Ureter (tissue), 1 donor: ENCODE measurements around the gene KIT. TPM values are rescaled to one million over a fixed set of nuclear protein-coding genes. Genes with fewer than 3 reads are reported as not detected.

ENCODE experiments used
- DNase-seq: peaks from one replicate; pipeline ENCODE4 v3.0.0-alpha.2; 2020; ENCODE audit warnings: low spot score
- total RNA-seq: library from RNA; stranded (reverse); gene quantifications from one replicate; pipeline ENCODE4 v1.2.4, GENCODE V29; 2023
- donor health status: DM: yes; HTN: yes; CAD: no.

The KIT gene
- total RNA-seq, 1 donor from 2014 or later: 21.0 TPM

- no peak for DNase-seq
Measured at GRCh38 chr4:54660591-54660990, 2.8 kb downstream of the KIT start.

GRCh38 chr4:54661169-54661568, 3.4 kb downstream of the KIT start:
- DNase-seq: no peak

DNA sequence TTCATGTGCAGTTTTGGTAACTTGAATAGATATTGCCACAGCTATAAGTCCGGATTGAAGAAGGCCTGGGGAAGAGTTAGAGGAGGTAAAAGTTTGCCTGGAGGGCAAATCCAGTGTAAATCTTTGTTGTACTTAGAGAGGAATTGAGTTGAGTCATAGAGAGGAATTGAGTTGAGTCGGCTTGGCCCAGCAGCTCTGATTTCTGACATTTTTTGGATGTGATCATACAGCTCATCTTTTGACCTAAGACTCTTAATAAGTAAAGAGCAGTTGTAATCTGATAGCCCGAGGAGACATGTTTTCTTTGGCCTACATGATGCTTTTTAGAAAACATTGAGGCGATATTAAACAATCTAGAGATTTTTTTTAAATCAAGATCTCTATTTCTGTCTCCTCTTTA, 3.9 kb downstream of the KIT start:
- no peak for DNase-seq

- DNase-seq: no peak
Measured at GRCh38 chr4:54662123-54662522, 4.4 kb downstream of the KIT start.

GRCh38 chr4:54662901-54663585, 5.3 kb downstream of the KIT start:
- DNase-seq: no peak

DNA sequence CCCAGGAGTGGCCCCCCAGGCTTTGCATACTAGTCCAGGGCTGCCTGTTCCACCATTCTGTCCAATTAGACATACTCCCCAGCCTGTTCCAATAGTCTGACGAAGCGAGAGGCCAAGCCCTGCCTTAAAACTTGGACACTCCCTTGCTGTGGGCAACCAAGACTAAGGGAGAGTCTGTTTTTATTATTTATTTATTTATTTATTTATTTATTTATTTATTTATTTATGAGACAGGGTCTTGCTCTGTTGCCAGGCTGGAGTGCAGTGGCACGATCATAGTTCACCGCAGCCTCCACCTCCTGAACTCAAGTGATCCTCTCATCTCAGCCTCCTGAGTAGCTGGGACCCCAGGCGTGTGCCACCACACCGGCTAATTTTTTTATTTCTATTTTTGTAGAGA, 6.6 kb downstream of the KIT start:
- no peak for DNase-seq

GRCh38 chr4:54668014-54668611, 10.4 kb downstream of the KIT start:
- no peak for DNase-seq

- DNase-seq: no peak
Measured at GRCh38 chr4:54669831-54670230, 12.1 kb downstream of the KIT start.

GRCh38 chr4:54675721-54676461, 18.1 kb downstream of the KIT start:
- DNase-seq: no peak

GRCh38 chr4:54676658-54677057, 18.9 kb downstream of the KIT start:
- DNase-seq: no peak

- no peak for DNase-seq
Measured at GRCh38 chr4:54677416-54677815, 19.7 kb downstream of the KIT start.

- DNase-seq: no peak
Measured at GRCh38 chr4:54677853-54678650, 20.3 kb downstream of the KIT start.

DNA sequence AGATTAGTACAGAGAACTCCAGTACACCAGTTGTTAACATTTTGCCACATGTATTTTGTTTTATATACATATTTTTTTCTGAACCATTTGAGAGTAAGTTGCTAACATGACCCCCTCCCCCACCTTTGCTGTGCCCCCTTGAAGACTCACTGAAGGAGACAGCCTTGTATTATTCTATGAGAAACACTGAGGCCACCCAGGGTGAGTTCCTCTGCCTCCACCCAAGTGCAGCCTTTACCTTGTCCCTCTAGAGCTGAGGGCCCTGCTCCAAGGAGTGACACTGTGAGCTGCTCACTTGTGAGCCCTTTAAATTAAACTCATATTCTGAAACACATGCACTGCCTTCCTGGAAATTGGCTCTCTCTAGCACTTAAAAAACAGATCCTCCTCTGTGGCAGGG, 21.1 kb downstream of the KIT start:
- no peak for DNase-seq

DNA sequence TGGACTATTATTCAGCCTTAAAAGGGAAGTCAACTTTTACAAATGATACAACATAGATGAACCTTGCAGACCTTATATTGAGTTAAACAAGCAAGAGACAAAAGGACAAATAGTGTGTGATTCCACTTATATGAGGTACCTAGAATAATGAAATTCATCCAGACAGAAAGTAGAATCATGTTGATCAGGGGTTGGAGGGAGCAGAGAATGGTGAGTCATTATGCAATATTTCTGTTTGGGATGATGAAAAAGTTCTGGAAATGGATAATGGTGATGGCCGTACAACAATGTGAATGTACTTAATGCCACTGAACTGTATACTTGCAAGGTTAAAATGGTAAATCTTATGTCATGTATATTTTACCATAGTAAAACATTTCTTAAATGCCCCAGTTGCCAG, 22.1 kb downstream of the KIT start:
- no peak for DNase-seq

DNA sequence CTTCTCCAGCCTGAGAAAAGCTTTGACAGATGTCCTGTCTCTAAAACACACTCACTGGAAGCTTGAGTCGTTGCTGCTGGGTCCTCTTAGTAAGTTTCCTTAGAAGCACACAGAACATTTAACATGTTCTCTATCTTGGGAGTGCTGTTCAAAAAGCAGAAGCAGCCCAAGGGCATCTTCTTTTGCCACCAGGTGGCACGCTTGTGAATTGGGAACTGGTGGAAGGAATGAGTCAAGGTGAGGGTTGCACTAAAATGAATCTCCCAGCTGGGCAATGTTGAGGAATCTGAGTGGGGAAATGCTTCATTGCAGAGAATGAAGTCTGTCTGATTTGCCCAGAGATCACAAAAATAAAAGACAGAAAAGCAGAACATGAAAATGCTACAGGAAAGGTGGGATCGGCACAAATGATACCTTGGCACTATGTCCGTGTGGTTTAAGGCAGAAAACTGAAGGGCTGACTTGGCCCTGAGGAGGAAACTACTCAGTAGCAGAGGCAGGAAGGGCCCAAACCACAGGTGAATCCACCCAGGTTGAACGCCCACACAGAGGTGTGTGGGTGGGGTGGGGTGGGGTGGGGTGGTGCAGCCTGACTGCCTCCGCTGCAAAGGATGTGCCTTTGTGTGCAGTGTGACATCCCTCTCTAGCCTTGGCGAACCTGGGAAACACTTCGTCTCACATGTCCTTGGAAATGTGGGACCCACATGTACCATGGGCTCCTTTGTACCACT, 26.0 kb downstream of the KIT start:
- DNase-seq: no peak

- no peak for DNase-seq
Measured at GRCh38 chr4:54685810-54686209, 28.1 kb downstream of the KIT start.

DNA sequence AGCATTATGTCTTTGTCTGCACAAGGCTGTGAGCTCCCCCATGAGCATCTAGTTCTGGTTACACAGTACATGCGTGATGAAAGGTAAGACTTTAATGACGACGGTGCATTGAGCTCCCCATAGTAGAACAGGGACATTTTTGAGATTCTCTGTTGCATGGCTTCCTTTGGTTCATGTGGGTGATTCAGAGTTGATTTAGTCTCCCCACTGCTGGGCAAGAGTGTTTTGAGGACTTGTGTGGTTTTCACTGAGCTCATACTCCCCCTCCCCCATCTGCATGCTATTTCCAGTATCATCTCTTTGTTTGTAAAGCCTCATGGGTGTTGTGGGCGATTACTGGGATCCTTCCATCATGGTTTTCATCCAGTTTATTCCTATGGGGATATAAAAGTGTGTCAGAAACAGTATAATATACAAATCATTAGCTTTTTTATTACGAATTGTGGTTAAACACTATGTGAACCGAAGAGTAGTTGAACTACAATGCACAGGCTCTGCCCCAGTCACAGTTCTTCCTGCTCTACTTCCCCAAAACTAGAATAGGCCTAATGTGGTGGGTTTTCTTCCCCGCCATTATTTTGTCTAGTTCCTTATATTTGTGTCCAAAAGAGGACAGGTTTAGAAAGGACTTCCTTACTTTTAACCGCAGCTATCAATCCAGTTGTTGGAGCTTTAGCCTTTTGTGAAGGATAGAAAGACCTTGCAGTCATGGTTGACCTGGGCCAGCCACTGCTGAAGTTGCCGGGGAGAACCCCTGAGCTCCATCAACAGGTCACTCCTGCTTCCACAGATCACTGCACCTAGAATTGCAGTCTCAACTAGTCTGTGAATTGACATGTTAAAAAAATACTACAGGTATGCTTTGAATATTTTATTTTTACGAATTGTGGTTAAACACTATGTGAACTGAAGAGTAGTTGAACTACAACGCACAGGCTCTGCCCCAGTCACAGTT, 30.4 kb downstream of the KIT start:
- no peak for DNase-seq

DNA sequence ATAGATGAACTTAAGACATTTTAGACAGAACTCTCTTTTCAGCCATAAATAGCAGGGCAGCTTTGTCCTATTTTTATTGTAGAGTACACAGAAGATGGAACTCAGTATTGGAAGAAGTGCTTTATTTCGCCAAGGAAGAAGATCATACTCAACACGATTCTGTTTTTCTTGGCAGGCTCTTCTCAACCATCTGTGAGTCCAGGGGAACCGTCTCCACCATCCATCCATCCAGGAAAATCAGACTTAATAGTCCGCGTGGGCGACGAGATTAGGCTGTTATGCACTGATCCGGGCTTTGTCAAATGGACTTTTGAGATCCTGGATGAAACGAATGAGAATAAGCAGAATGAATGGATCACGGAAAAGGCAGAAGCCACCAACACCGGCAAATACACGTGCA, 37.6 kb downstream of the KIT start:
- no peak for DNase-seq

GRCh38 chr4:54695788-54696187, 38.0 kb downstream of the KIT start:
- no peak for DNase-seq

GRCh38 chr4:54696649-54697048, 38.9 kb downstream of the KIT start:
- no peak for DNase-seq

DNA sequence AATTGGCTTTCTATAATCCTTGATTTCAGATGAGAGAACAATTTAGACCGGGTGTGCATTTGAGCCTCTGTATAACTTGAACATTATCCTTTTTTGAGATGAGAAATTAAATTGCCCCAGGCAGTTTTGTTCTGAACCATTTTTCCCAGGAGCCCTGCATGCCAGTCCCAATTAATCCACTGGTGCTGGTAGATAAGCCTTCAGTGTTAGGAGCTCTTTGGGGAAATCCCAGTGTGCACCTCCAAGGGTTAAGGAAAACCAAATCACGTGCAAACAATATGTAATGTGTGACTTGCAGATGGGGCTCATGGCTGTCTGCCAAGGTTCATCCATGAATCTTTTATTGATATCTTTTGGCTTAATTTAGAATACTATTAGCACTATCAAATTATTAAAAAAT, 43.2 kb downstream of the KIT start:
- DNase-seq: no peak
